Immature natural killer cell (primary cell): ENCODE data around the gene SSU72. TPM values are rescaled to one million over a fixed set of nuclear protein-coding genes. Genes with fewer than 3 reads are reported as not detected.
"Not testable (repeated sequence)": the region's sequence is repeated elsewhere in the genome, so short reads cannot be mapped to it uniquely, and the experiment has no call there.

ENCODE experiments used
- DNase-seq, 3 donors: peaks; one replicate each; pipeline ENCODE4 v3.0.0; 2022; ENCODE audit warnings: mixed read lengths in 1 of 3
- H3K27ac Mint-ChIP-seq, 6 donors: one replicate each; pipeline ENCODE4 v1.8.0; 2020; ENCODE audit warnings: mixed read lengths in 6 of 6, mild to moderate bottlenecking in 5 of 6, inconsistent platforms in 4 of 6, moderate library complexity in 3 of 6
- H3K27me3 Mint-ChIP-seq, 3 donors: one replicate each; pipeline ENCODE4 v1.8.0; 2020 to 2021; ENCODE audit warnings: low read depth in 3 of 3, mild to moderate bottlenecking in 3 of 3, mixed read lengths in 3 of 3, moderate library complexity in 3 of 3, inconsistent platforms in 1 of 3
- H3K36me3 Mint-ChIP-seq, 3 donors: one replicate each; pipeline ENCODE4 v1.8.0; 2020; ENCODE audit warnings: mixed read lengths in 3 of 3, inconsistent platforms in 2 of 3, mild to moderate bottlenecking in 2 of 3
- H3K4me1 Mint-ChIP-seq, 2 donors: one replicate each; pipeline ENCODE4 v1.8.0; 2020; ENCODE audit warnings: inconsistent platforms in 2 of 2, mild to moderate bottlenecking in 2 of 2, mixed read lengths in 2 of 2, moderate library complexity in 1 of 2
- H3K4me3 Mint-ChIP-seq, 5 donors: one replicate each; pipeline ENCODE4 v1.8.0; 2020; ENCODE audit warnings: mild to moderate bottlenecking in 5 of 5, mixed read lengths in 5 of 5, inconsistent platforms in 3 of 5, moderate library complexity in 3 of 5
- H3K9me3 Mint-ChIP-seq, 6 donors: one replicate each; pipeline ENCODE4 v1.8.0; 2020; ENCODE audit warnings: mild to moderate bottlenecking in 6 of 6, mixed read lengths in 6 of 6, inconsistent platforms in 4 of 6, moderate library complexity in 3 of 6
- polyA plus RNA-seq, 3 donors: library from polyadenylated mRNA; unstranded; fragments of 300-500 nt; fragmentation: Illumina TruSeq; gene quantifications; one replicate each; pipeline ENCODE4 v1.2.3, GENCODE V29; 2021

The SSU72 gene
- polyA plus RNA-seq, 3 donors from 2014 or later = 159 to 241 (median 160) TPM

DNA sequence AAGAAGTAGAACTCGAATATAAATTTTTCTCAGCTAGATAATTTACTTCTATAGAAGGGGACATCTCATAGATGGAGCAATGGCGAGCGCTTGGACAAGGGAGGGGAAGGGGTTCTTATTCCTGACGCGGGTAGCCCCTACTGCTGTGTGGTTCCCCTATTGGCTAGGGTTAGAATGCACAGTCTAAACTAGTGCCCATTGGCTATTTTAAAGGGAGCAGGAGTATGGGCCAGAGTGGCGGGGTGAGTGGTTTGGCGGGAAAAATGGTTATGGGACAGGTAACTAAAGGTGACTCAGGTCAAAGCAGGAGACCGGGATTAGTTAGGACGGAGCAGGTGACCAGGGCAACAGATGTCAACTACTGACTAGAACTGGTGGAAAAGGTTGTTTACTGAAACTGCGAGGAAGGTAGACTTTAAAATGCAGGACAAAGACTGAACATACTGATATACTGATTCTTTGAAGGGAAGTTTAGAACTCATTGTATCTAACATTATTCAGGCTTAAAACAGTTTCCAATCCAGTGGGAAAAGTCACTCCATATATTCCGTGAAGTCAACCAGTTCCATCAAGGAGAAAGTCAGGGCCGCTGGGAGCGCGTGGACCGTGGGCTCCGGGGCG lies 63.6 kb downstream of the SSU72 start:
- peak overlapping the region; percentile 88 to 98 (median 93) for H3K4me3 Mint-ChIP-seq
- H3K27me3 Mint-ChIP-seq = peaks cover 4 to 7% (median 4%) of the 10 kb centered on the region in 3 donors
- H3K4me1 Mint-ChIP-seq = peaks cover 9 to 14% of the 10 kb centered on the region in 2 donors
- DNase-seq = peak in 1 of 3 donors; percentile 6
- no peaks in the 10 kb centered on the region for H3K36me3 Mint-ChIP-seq
- peak overlapping the region; percentile 86 to 97 (median 94) for H3K27ac Mint-ChIP-seq
- no peaks in the 10 kb centered on the region for H3K9me3 Mint-ChIP-seq

DNA sequence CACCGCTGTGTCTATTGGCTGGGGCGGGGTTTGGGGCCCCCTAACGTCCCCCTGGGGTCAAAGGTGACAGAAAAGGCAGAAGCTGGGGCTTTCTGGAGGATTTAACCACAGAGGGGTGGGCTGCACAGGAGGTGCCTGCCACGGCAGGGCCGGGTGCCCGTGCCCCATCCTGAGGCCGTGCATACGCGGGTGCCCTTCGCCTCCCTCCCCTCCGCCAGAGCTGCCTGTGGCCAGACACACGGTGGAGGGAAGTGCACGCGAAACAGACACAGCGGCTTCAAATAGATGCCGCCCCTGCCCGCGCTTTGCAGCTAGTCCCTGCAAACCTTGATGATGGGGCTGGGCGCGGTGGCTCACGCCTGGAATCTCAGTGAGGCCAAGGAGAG lies 65.2 kb downstream of the SSU72 start:
- H3K27ac Mint-ChIP-seq, DNase-seq, H3K27me3 Mint-ChIP-seq, H3K9me3 Mint-ChIP-seq, H3K36me3 Mint-ChIP-seq, H3K4me3 Mint-ChIP-seq: not testable (repeated sequence)
- H3K4me1 Mint-ChIP-seq = peaks cover 23 to 25% of the 10 kb centered on the region in 2 donors

DNA sequence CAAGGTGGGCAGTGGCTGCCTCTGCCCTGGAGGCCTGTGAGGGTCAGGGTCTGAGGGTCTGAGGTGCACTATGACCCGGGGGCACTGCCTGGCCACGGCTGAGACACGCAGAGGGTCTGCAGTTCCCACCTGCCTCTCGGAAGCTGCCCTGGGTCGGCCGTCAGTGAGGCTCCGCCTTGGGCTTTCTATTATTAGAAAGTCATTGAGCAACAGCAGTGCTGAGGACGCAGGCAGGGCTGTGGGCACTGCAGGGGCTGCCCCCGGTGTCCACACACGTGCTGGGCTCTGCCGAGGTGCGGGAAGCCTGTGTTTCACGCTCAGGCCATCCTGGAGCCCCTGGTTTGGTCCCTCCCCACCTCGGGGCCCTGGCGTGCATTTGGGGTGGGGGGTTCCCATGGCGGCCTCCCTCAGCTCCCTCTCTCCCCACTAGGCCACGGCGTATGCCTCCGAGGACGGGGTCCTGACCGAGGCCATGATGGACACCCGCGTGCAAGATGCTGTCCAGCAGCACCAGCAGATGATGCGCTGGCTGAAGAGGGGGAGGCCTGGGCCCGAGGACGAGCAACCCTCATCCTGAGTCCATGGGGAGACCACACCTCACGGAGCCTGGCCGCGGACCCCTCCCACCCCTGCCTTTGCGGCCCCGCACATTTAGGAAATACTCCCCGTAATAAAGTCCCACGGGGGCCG lies 65.7 kb downstream of the SSU72 start:
- H3K9me3 Mint-ChIP-seq, H3K27ac Mint-ChIP-seq, H3K27me3 Mint-ChIP-seq, DNase-seq, H3K4me3 Mint-ChIP-seq, H3K36me3 Mint-ChIP-seq: not testable (repeated sequence)
- peaks cover 23 to 25% of the 10 kb centered on the region in 2 donors for H3K4me1 Mint-ChIP-seq

DNA sequence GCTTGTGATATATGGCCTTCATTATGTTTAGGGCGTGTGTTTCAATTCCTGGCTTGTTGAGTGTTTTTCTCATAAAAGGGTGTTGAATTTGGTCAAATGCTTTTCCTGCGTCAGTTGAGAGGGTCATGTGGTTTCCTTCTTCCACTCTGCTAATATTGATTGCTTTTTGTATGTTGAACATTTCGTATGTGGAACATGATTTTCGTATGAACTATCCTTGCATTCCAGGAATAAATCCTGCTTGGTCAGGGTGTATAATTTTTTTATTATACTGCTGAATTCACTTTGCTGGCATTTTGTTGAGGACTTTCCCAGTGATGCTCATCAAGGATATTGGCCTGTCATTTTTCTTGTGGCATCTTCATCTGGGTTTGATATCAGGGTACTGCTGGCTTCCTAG lies 67.4 kb downstream of the SSU72 start:
- Mint-ChIP-seq H3K36me3 (no peaks in the 10 kb centered on the region), H3K9me3 (no peaks in the 10 kb centered on the region), H3K4me1 (peaks cover 19 to 23% of the 10 kb centered on the region in 2 donors), H3K27me3 (peaks cover 5 to 8% (median 7%) of the 10 kb centered on the region in 3 donors), H3K4me3 (peak overlapping the region in 1 of 5 donors; percentile 31), H3K27ac (peak overlapping the region in 4 of 6 donors; percentile 23 to 94 (median 54))
- no peak for DNase-seq

DNA sequence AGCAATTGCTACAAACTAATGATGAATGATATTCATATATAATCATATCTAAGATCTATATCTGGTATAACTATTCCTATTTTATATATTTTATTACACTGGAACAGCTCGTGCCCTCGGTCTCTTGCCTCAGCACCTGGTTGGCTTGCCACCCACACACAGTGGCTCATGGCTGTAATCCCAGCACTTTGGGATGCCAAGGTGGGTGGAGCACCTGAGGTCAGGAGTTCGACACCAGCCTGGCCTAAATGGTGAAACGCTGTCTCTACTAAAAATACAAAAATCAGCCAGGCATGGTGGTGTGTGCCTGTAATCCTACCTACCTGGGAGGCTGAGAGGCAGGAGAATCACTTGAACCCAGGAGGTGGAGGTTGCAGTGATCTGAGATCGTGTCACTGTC lies 68.9 kb downstream of the SSU72 start:
- Mint-ChIP-seq H3K27ac (peak overlapping the region; percentile 94 to 98 (median 96)), H3K4me1 (peaks cover 12 to 17% of the 10 kb centered on the region in 2 donors), H3K4me3 (peak overlapping the region; percentile 39 to 96 (median 84))
- H3K36me3 Mint-ChIP-seq, H3K27me3 Mint-ChIP-seq, H3K9me3 Mint-ChIP-seq, DNase-seq: not testable (repeated sequence)

DNA sequence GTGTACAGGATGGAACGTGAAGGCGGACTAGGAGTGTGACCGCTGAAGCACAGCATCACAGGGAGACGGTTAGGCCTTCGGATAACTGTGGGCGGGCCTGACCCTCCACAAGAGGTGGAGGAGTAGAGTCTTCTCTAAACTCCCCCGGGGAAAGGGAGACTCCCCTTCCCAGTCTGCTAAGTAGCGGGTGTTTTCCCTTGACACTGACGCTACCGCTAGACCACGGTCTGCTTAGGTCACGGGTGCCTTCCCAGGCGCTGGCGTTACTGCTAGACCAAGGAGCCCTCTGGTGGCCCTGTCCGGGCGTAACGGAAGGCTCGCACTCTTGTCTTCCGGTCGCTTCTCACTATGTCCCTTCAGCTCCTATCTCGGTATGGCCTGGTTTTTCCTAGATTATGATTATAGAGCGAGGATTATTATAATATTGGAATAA lies 69.3 kb downstream of the SSU72 start:
- DNase-seq = peak; percentile 38 to 39 (median 39)
- not testable (repeated sequence) for H3K9me3 Mint-ChIP-seq, H3K36me3 Mint-ChIP-seq, H3K27me3 Mint-ChIP-seq
- Mint-ChIP-seq H3K4me3 (peak overlapping the region; percentile 76 to 96 (median 86)), H3K27ac (peak overlapping the region; percentile 94 to 98 (median 96)), H3K4me1 (peaks cover 11 to 14% of the 10 kb centered on the region in 2 donors)

DNA sequence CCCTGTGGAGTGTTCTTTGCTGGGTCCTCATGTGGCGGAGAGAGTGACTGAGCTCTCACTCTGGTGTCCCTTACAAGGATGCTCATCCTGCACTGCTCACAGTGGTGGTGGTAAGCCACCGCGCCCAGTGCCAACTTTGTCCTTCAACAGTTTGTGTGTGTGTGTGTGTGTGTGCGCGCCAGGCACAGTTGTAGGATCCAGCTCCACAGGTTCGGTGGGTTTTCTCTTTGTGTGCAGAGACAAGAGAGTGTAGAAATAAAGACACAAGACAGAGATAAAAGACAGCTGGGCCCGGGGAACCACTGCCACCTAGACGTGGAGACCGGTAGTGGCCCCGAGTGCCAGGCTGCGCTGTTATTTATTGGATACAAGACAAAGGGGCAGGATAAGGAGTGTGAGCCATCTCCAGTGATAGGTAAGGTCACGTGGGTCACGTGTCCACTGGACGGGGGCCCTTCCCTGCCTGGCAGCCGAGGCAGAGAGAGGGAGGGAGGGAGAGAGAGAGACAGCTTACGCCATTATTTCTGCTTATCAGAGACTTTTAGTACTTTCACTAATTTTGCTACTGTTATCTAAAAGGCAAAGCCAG lies 69.8 kb downstream of the SSU72 start:
- H3K27me3 Mint-ChIP-seq, H3K36me3 Mint-ChIP-seq, H3K9me3 Mint-ChIP-seq: not testable (repeated sequence)
- Mint-ChIP-seq H3K27ac (peak overlapping the region; percentile 94 to 98 (median 96)), H3K4me1 (peaks cover 11 to 14% of the 10 kb centered on the region in 2 donors), H3K4me3 (peak overlapping the region; percentile 76 to 96 (median 86))
- DNase-seq = peak; percentile 43 to 64 (median 49)

DNA sequence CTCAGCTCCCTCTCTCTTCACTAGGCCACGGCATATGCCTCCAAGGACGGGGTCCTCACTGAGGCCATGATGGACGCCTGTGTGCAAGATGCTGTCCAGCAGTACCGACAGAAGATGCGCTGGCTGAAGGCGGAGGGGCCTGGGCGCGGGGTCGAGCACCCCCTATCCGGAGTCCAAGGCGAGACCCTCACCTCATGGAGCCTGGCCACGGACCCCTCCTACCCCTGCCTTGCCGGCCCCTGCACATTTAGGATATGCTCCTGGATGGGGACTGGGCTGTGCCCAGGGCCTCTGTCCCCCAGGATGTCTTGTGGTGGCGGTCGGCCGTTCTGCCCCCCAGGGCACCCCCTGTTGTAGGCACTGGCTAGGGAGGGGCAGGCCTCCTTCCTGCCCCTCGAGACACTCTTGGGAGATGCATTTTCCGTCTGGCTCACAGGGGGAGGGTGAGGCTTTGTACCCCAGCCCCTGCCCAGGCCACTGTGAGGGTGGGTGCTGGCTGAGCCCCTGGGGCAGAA lies 79.1 kb downstream of the SSU72 start:
- not testable (repeated sequence) for H3K4me3 Mint-ChIP-seq, H3K27me3 Mint-ChIP-seq, H3K4me1 Mint-ChIP-seq, H3K9me3 Mint-ChIP-seq, DNase-seq, H3K27ac Mint-ChIP-seq
- peaks cover 11 to 18% (median 12%) of the 10 kb centered on the region in 3 donors for H3K36me3 Mint-ChIP-seq

DNA sequence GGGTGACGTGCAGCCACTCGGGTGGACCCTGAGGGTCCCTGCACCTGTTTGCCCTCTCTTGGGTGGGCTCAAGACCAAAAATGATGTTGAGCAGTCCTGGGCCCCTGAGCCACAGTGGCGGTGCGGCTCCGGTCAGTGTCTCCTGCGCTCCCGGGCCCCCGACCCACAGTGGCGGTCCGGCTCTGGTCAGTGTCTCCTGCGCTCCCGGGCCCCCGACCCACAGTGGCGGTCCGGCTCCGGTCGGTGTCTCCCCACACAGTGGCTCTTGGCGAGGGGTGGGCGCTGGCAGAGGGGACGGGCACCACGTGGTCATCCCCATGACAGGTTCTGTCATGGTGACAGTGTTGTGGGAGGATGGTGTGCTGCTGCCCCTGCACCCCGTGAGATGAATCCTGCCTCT lies 80.4 kb downstream of the SSU72 start:
- not testable (repeated sequence) for H3K4me3 Mint-ChIP-seq, H3K4me1 Mint-ChIP-seq, DNase-seq, H3K9me3 Mint-ChIP-seq, H3K27ac Mint-ChIP-seq, H3K27me3 Mint-ChIP-seq
- peaks cover 11 to 18% (median 15%) of the 10 kb centered on the region in 3 donors for H3K36me3 Mint-ChIP-seq

Other genes with a start within 250 kb of the SSU72 start
- gene TAS1R3, start 243.6 kb downstream of the SSU72 start, polyA plus RNA-seq = under 1 TPM in 1 of 3 donors, not detected in 2; 0.08 TPM
- gene DVL1, start 225.4 kb downstream of the SSU72 start, polyA plus RNA-seq = 1 to 10 TPM in 2 of 3 donors, under 1 TPM in 1; 0.78 to 1.5 (median 1.4) TPM
- gene MXRA8, start 216.3 kb downstream of the SSU72 start, polyA plus RNA-seq = not detected
- gene AURKAIP1, start 199.7 kb downstream of the SSU72 start, polyA plus RNA-seq = 100 to 1,000 TPM; 168 to 216 (median 190) TPM
- 10 to 100 TPM; 16.7 to 34.6 (median 22.0) TPM for gene CCNL2, start 175.5 kb downstream of the SSU72 start, polyA plus RNA-seq
- 100 to 1,000 TPM; 167 to 194 (median 182) TPM for gene MRPL20, start 167.6 kb downstream of the SSU72 start, polyA plus RNA-seq
- gene ANKRD65, start 153.6 kb downstream of the SSU72 start, polyA plus RNA-seq = not detected
- not detected for gene VWA1, start 139.2 kb downstream of the SSU72 start, polyA plus RNA-seq
- 1 to 10 TPM; 1.5 to 4.0 (median 3.1) TPM for gene ATAD3C, start 125.2 kb downstream of the SSU72 start, polyA plus RNA-seq
- 1 to 10 TPM in 2 of 3 donors, under 1 TPM in 1; 0.39 to 5.0 (median 2.5) TPM for gene ATAD3B, start 103.1 kb downstream of the SSU72 start, polyA plus RNA-seq
- gene ATAD3A, start 62.7 kb downstream of the SSU72 start, polyA plus RNA-seq = 10 to 100 TPM in 1 of 3 donors, 1 to 10 TPM in 2; 6.4 to 14.5 (median 7.3) TPM
- gene TMEM240, start 34.2 kb downstream of the SSU72 start, polyA plus RNA-seq = not detected
- 1 to 10 TPM in 2 of 3 donors, under 1 TPM in 1; 0.64 to 1.4 (median 1.1) TPM for gene FNDC10, start 25.3 kb upstream of the SSU72 start, polyA plus RNA-seq
- 10 to 100 TPM; 44.0 to 89.0 (median 86.7) TPM for gene MIB2, start 40.6 kb upstream of the SSU72 start, polyA plus RNA-seq
- gene MMP23B, start 57.3 kb upstream of the SSU72 start, polyA plus RNA-seq = 10 to 100 TPM; 10.4 to 22.3 (median 12.6) TPM
- gene CDK11B, start 84.1 kb upstream of the SSU72 start, polyA plus RNA-seq = 10 to 100 TPM in 1 of 3 donors, 1 to 10 TPM in 2; 4.8 to 25.0 (median 8.1) TPM
- gene SLC35E2B, start 117.9 kb upstream of the SSU72 start, polyA plus RNA-seq = 10 to 100 TPM; 14.4 to 37.7 (median 18.1) TPM
- 10 to 100 TPM in 2 of 3 donors, 1 to 10 TPM in 1; 1.6 to 32.6 (median 14.9) TPM for gene CDK11A, start 149.5 kb upstream of the SSU72 start, polyA plus RNA-seq
- gene NADK, start 203.6 kb upstream of the SSU72 start, polyA plus RNA-seq = 10 to 100 TPM; 30.9 to 53.3 (median 37.3) TPM